H9 (cell line): ENCODE measurements around the gene NT5C2. TPM values are rescaled to one million over a fixed set of nuclear protein-coding genes. Genes with fewer than 3 reads are reported as not detected.

Source experiments
- DNase-seq: peaks from one replicate; pipeline ENCODE4 v3.0.0-alpha.2; 2017
- H2AFZ ChIP-seq: one replicate; pipeline ENCODE4 v1.6.1; 2013; ENCODE audit warnings: mild to moderate bottlenecking, low read length, control low read depth, moderate library complexity
- H2AK5ac ChIP-seq: 2 replicates; pipeline ENCODE4 v1.6.1; 2013; ENCODE audit warnings: low read length, control low read depth, mixed read lengths; ENCODE audit not compliant: insufficient read length
- H2BK120ac ChIP-seq: one replicate; pipeline ENCODE4 v1.6.1; 2013; ENCODE audit warnings: low read depth, mild to moderate bottlenecking, low read length, control low read depth, inconsistent platforms; ENCODE audit not compliant: poor library complexity, severe bottlenecking
- H2BK12ac ChIP-seq: 2 replicates; pipeline ENCODE4 v1.6.1; 2013; ENCODE audit warnings: low read length, control low read depth, mixed read lengths, low read depth; ENCODE audit not compliant: insufficient read length
- H2BK15ac ChIP-seq: 2 replicates; pipeline ENCODE4 v1.6.1; 2013; ENCODE audit warnings: low read depth, low read length, control low read depth
- H2BK20ac ChIP-seq: one replicate; pipeline ENCODE4 v1.6.1; 2013; ENCODE audit warnings: low read depth, mild to moderate bottlenecking, low read length, control low read depth, inconsistent platforms; ENCODE audit not compliant: poor library complexity, severe bottlenecking
- H2BK5ac ChIP-seq: 2 replicates; pipeline ENCODE4 v1.6.1; 2013; ENCODE audit warnings: low read length, control low read depth, mixed read lengths; ENCODE audit not compliant: insufficient read length
- H3K14ac ChIP-seq: 2 replicates; pipeline ENCODE4 v1.6.1; 2013; ENCODE audit warnings: low read length, control low read depth; ENCODE audit not compliant: insufficient read depth
- H3K18ac ChIP-seq: 2 replicates; pipeline ENCODE4 v1.6.1; 2013; ENCODE audit warnings: low read depth, mild to moderate bottlenecking, mixed read lengths, low read length, control low read depth; ENCODE audit not compliant: insufficient read length
- H3K23ac ChIP-seq: 2 replicates; pipeline ENCODE4 v1.6.1; 2013; ENCODE audit warnings: low read length, control low read depth, mixed read lengths, low read depth; ENCODE audit not compliant: insufficient read length
- H3K23me2 ChIP-seq: 2 replicates; pipeline ENCODE4 v1.6.1; 2013; ENCODE audit warnings: low read depth, mild to moderate bottlenecking, mixed read lengths, low read length, control low read depth; ENCODE audit not compliant: insufficient read length, poor library complexity, severe bottlenecking
- H3K27ac ChIP-seq: 2 replicates; pipeline ENCODE4 v1.5.1; 2013; ENCODE audit warnings: low read length, control low read depth, mixed read lengths, low read depth; ENCODE audit not compliant: insufficient read length
- H3K27me3 ChIP-seq: 2 replicates; pipeline ENCODE4 v1.6.1; 2013; ENCODE audit warnings: low read length, control low read depth, inconsistent platforms; ENCODE audit not compliant: insufficient read depth
- H3K4ac ChIP-seq: 2 replicates; pipeline ENCODE4 v1.6.1; 2013; ENCODE audit warnings: low read depth, mild to moderate bottlenecking, control low read depth, inconsistent platforms, low read length, moderate library complexity
- H3K4me1 ChIP-seq: 2 replicates; pipeline ENCODE4 v1.6.1; 2013; ENCODE audit warnings: low read length, control low read depth, inconsistent platforms; ENCODE audit not compliant: insufficient read depth
- H3K4me2 ChIP-seq: 2 replicates; pipeline ENCODE4 v1.6.1; 2013; ENCODE audit warnings: low read length, control low read depth, mixed read lengths; ENCODE audit not compliant: insufficient read length, insufficient read depth
- H3K56ac ChIP-seq: 2 replicates; pipeline ENCODE4 v1.6.1; 2013; ENCODE audit warnings: low read depth, mild to moderate bottlenecking, mixed read lengths, low read length, control low read depth; ENCODE audit not compliant: insufficient read length
- H3K79me1 ChIP-seq: 2 replicates; pipeline ENCODE4 v1.6.1; 2013; ENCODE audit warnings: low read depth, mild to moderate bottlenecking, moderate library complexity, low read length, control low read depth, inconsistent platforms; ENCODE audit not compliant: insufficient read depth, poor library complexity, severe bottlenecking
- H3K79me2 ChIP-seq: 2 replicates; pipeline ENCODE4 v1.6.1; 2013; ENCODE audit warnings: low read length, control low read depth, inconsistent platforms; ENCODE audit not compliant: insufficient read depth
- H3K9ac ChIP-seq: 2 replicates; pipeline ENCODE4 v1.6.1; 2013; ENCODE audit warnings: low read length, control low read depth, mixed read lengths; ENCODE audit not compliant: insufficient read length; ENCODE audit errors: extremely low read depth
- H3K9me3 ChIP-seq: one replicate; pipeline ENCODE4 v1.6.1; 2013; ENCODE audit warnings: low read depth, low read length, inconsistent platforms; ENCODE audit not compliant: control insufficient read depth
- H3T11ph ChIP-seq: one replicate; pipeline ENCODE4 v1.6.1; 2013; ENCODE audit warnings: mild to moderate bottlenecking, low read length, control low read depth, inconsistent platforms
- H4K20me1 ChIP-seq: one replicate; pipeline ENCODE4 v1.6.1; 2013; ENCODE audit not compliant: control insufficient read depth, insufficient read length, insufficient read depth
- H4K5ac ChIP-seq: 2 replicates; pipeline ENCODE4 v1.6.1; 2013; ENCODE audit warnings: low read depth, mild to moderate bottlenecking, mixed read lengths, low read length, control low read depth; ENCODE audit not compliant: insufficient read length
- H4K8ac ChIP-seq: replicated peaks from 2 replicates; pipeline ENCODE4 v1.6.1; 2013; ENCODE audit warnings: low read length, control low read depth, mixed read lengths, low read depth; ENCODE audit not compliant: insufficient read length
- H4K91ac ChIP-seq: 2 replicates; pipeline ENCODE4 v1.6.1; 2013; ENCODE audit warnings: low read depth, mild to moderate bottlenecking, moderate library complexity, mixed read lengths, low read length, control low read depth; ENCODE audit not compliant: insufficient read length
- H3K27ac Mint-ChIP-seq, 3 experiments: 2 replicates in 2 of 3; 3 replicates in 1 of 3; pipeline ENCODE4 v1.8.0; 2020 to 2021; ENCODE audit warnings: mixed read lengths in 3 of 3, mild to moderate bottlenecking in 1 of 3, moderate library complexity in 1 of 3
- H3K27me3 Mint-ChIP-seq: 2 replicates; pipeline ENCODE4 v1.8.0; 2021; ENCODE audit warnings: low read depth, mild to moderate bottlenecking, moderate library complexity, mixed read lengths
- H3K36me3 Mint-ChIP-seq, 3 experiments: 2 replicates in 2 of 3; 3 replicates in 1 of 3; pipeline ENCODE4 v1.8.0; 2020 to 2021; ENCODE audit warnings: low read depth in 3 of 3, mixed read lengths in 3 of 3; ENCODE audit not compliant: insufficient read depth in 1 of 3
- H3K4me1 Mint-ChIP-seq, 2 experiments: 2 replicates each; pipeline ENCODE4 v1.8.0; 2020; ENCODE audit warnings: mixed read lengths in 2 of 2
- H3K4me3 Mint-ChIP-seq, 2 experiments: 2 replicates in 1 of 2; 3 replicates in 1 of 2; pipeline ENCODE4 v1.8.0; 2020 to 2021; ENCODE audit warnings: mild to moderate bottlenecking in 2 of 2, mixed read lengths in 2 of 2, moderate library complexity in 1 of 2
- H3K9me3 Mint-ChIP-seq, 2 experiments: 2 replicates in 1 of 2; 3 replicates in 1 of 2; pipeline ENCODE4 v1.8.0; 2020; ENCODE audit warnings: mild to moderate bottlenecking in 2 of 2, mixed read lengths in 2 of 2, moderate library complexity in 1 of 2
- CTCF ChIP-seq: fragments of 200-600 bp; sonication (generic); conservative IDR thresholded peaks from 3 replicates; pipeline ENCODE4 v1.8.0; 2021; ENCODE audit warnings: antibody characterized with exemption, mild to moderate bottlenecking
- total RNA-seq: library from RNA; stranded (reverse); gene quantifications from 2 replicates; pipeline ENCODE4 v1.2.1, GENCODE V29; 2021

Gene NT5C2
- total RNA-seq, 1 experiment from 2014 or later: 69.6 TPM

GRCh38 chr10:103110407-103110806 lies 82.7 kb downstream of the NT5C2 start:
- no peak for TF ChIP-seq CTCF
- H3K27me3 ChIP-seq: no peaks in the 10 kb centered on the region
- no peaks in the 10 kb centered on the region for H3K23me2 ChIP-seq
- no peak overlapping the region for H3K23ac ChIP-seq
- Mint-ChIP-seq H3K36me3 (peaks cover 0 to 5% (median 0%) of the 10 kb centered on the region in 3 experiments; a peak in 4 of 7 replicates), H3K4me1 (peaks cover 20 to 29% of the 10 kb centered on the region in 2 experiments), H3K27me3 (no peaks in the 10 kb centered on the region), H3K27ac (no peak overlapping the region), H3K9me3 (peaks cover 0 to 3% of the 10 kb centered on the region in 2 experiments; a peak in 2 of 5 replicates), H3K4me3 (no peak overlapping the region)
- H4K8ac ChIP-seq: no peak overlapping the region
- H3K79me2 ChIP-seq: no peaks in the 10 kb centered on the region
- no peak overlapping the region for H2BK120ac ChIP-seq
- no peak overlapping the region for H2BK15ac ChIP-seq
- no peak overlapping the region for H3K27ac ChIP-seq
- H3K56ac ChIP-seq: no peak overlapping the region
- H3K4me1 ChIP-seq: no peaks in the 10 kb centered on the region
- H3K79me1 ChIP-seq: no peaks in the 10 kb centered on the region
- no peak overlapping the region for H4K91ac ChIP-seq
- no peak overlapping the region for H2BK5ac ChIP-seq
- no peak overlapping the region for H3K4ac ChIP-seq
- H3K14ac ChIP-seq: no peak overlapping the region
- H4K5ac ChIP-seq: no peak overlapping the region
- no peak overlapping the region for H3K18ac ChIP-seq
- no peak overlapping the region for H3T11ph ChIP-seq
- DNase-seq: no peak
- H2AFZ ChIP-seq: no peak overlapping the region
- no peak overlapping the region for H3K9ac ChIP-seq
- H2BK12ac ChIP-seq: no peak overlapping the region
- H3K9me3 ChIP-seq: no peaks in the 10 kb centered on the region
- H2BK20ac ChIP-seq: no peak overlapping the region
- H3K4me2 ChIP-seq: no peak overlapping the region
- H4K20me1 ChIP-seq: no peaks in the 10 kb centered on the region
- no peak overlapping the region for H2AK5ac ChIP-seq
